Measurements from ENCODE around the gene MINDY1. TPM values are rescaled to one million over a fixed set of nuclear protein-coding genes. Genes with fewer than 3 reads are reported as not detected.

Gene MINDY1, protein sequence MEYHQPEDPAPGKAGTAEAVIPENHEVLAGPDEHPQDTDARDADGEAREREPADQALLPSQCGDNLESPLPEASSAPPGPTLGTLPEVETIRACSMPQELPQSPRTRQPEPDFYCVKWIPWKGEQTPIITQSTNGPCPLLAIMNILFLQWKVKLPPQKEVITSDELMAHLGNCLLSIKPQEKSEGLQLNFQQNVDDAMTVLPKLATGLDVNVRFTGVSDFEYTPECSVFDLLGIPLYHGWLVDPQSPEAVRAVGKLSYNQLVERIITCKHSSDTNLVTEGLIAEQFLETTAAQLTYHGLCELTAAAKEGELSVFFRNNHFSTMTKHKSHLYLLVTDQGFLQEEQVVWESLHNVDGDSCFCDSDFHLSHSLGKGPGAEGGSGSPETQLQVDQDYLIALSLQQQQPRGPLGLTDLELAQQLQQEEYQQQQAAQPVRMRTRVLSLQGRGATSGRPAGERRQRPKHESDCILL
- polyA plus RNA-seq, result 10 to 100 TPM; 17.2 to 21.3 TPM

- peaks cover 0 to 8% of the 10 kb centered on the region in 2 donors for H3K36me3 ChIP-seq (ENCODE audit: control insufficient read depth in 2 of 2, insufficient read depth in 2 of 2, low read length in 1 of 2)
- H3K27me3 ChIP-seq (ENCODE audit: control insufficient read depth in 1 of 2, insufficient read depth in 2 of 2, low read length in 2 of 2), result no peaks in the 10 kb centered on the region
- peak within 1 kb of the TSS; percentile 48 to 79 for H3K4me3 ChIP-seq (ENCODE audit: low read depth in 1 of 2, low read length in 2 of 2)
- 1 to 3% methylated on average over 18 of the region's 18 CpGs for WGBS, 2 donors
- H3K9me3 ChIP-seq (ENCODE audit: control insufficient read depth in 2 of 2, insufficient read depth in 1 of 2, low read depth in 1 of 2, low read length in 1 of 2), result no peaks in the 10 kb centered on the region
- H3K4me1 ChIP-seq (ENCODE audit: control insufficient read depth in 2 of 2, insufficient read depth in 2 of 2, low read length in 1 of 2), result peaks cover 2 to 8% of the 10 kb centered on the region in 2 donors
- H3K27ac ChIP-seq (ENCODE audit: low read depth in 2 of 2, low read length in 1 of 2), result peak within 1 kb of the TSS; percentile 95
These were observed at the start of gene MINDY1 for GRCh38 chr1:151006327-151007052. Gene MINDY1 (minus strand): TSS chr1:151006902. CDS start chr1:151002617, 4,285 bp downstream.

DNA sequence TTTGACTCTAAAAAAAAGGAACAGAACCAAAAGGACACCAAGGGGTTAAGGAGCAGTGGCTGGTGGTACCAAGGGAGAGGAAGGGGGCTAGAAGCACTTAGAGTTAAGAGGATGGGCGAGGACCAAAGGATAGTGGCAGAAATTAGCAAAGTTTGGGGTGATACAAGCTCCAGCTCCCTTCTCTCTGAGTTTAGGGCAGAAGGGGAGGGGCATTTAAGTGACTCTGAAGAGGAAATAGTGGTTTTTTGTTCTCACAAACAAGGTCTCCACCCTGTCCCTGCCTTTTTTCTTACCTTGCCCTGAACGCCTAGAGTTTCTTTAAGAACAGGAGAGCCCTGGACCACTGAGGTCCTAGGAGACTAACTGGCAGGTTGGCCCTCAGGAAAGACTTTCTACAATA is 49.4 kb upstream of the MINDY1 start:
- H3K9me3 ChIP-seq (ENCODE audit: control insufficient read depth in 2 of 2, insufficient read depth in 1 of 2, low read depth in 1 of 2, low read length in 1 of 2), result no peaks in the 10 kb centered on the region
- peaks cover 0 to 15% of the 10 kb centered on the region in 2 donors for H3K4me1 ChIP-seq (ENCODE audit: control insufficient read depth in 2 of 2, insufficient read depth in 2 of 2, low read length in 1 of 2)
- WGBS, 2 donors, result 40 to 45% methylated on average over 2 of the region's 2 CpGs
- H3K36me3 ChIP-seq (ENCODE audit: control insufficient read depth in 2 of 2, insufficient read depth in 2 of 2, low read length in 1 of 2), result peaks cover 7 to 32% of the 10 kb centered on the region in 2 donors
- H3K27ac ChIP-seq (ENCODE audit: low read depth in 2 of 2, low read length in 1 of 2), result peak overlapping the region; percentile 88 to 90
- H3K4me3 ChIP-seq (ENCODE audit: low read depth in 1 of 2, low read length in 2 of 2), result peak overlapping the region in 1 of 2 donors; percentile 63
- H3K27me3 ChIP-seq (ENCODE audit: control insufficient read depth in 1 of 2, insufficient read depth in 2 of 2, low read length in 2 of 2), result no peaks in the 10 kb centered on the region

- H3K4me1 ChIP-seq (ENCODE audit: control insufficient read depth in 2 of 2, insufficient read depth in 2 of 2, low read length in 1 of 2), result peaks cover 0 to 15% of the 10 kb centered on the region in 2 donors
- H3K9me3 ChIP-seq (ENCODE audit: control insufficient read depth in 2 of 2, insufficient read depth in 1 of 2, low read depth in 1 of 2, low read length in 1 of 2), result no peaks in the 10 kb centered on the region
- peaks cover 7 to 32% of the 10 kb centered on the region in 2 donors for H3K36me3 ChIP-seq (ENCODE audit: control insufficient read depth in 2 of 2, insufficient read depth in 2 of 2, low read length in 1 of 2)
- no peaks in the 10 kb centered on the region for H3K27me3 ChIP-seq (ENCODE audit: control insufficient read depth in 1 of 2, insufficient read depth in 2 of 2, low read length in 2 of 2)
- H3K4me3 ChIP-seq (ENCODE audit: low read depth in 1 of 2, low read length in 2 of 2), result peak overlapping the region in 1 of 2 donors; percentile 63
- 36 to 48% methylated on average over 2 of the region's 2 CpGs for WGBS, 2 donors
- H3K27ac ChIP-seq (ENCODE audit: low read depth in 2 of 2, low read length in 1 of 2), result peak overlapping the region; percentile 88 to 90
These were observed 48.9 kb upstream of the MINDY1 start for GRCh38 chr1:151055581-151055980.

DNA sequence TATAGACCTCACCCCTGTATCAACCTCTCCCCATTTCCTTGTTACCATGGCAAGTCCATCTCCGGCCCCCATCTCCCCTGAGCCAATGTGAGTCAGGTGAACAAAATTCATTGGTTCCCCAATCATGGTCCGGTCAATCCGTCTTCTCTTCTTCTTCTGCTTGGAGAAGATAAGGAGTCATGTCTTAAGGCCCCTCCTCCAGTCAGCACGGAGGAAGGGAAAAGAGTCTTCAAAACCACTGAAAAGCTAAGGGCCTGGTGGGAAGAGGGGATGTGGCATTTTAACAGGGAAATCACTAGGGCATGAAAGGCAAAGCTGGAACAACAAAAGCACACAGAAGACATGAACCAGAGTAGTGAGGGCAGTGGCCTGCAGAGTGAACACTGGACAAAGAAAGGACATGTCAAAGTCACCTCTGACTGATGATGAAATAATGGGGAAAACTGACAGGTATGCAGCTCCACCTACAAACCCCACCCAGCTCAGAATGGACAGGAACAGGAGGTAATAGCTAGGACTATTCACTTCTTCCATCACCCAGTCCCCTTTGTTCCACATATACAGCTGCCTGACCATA is 48.4 kb upstream of the MINDY1 start:
- Histone ChIP-seq H3K36me3 (ENCODE audit: control insufficient read depth in 2 of 2, insufficient read depth in 2 of 2, low read length in 1 of 2) (peaks cover 7 to 32% of the 10 kb centered on the region in 2 donors), H3K9me3 (ENCODE audit: control insufficient read depth in 2 of 2, insufficient read depth in 1 of 2, low read depth in 1 of 2, low read length in 1 of 2) (no peaks in the 10 kb centered on the region), H3K4me1 (ENCODE audit: control insufficient read depth in 2 of 2, insufficient read depth in 2 of 2, low read length in 1 of 2) (peaks cover 0 to 15% of the 10 kb centered on the region in 2 donors), H3K4me3 (ENCODE audit: low read depth in 1 of 2, low read length in 2 of 2) (peak overlapping the region in 1 of 2 donors; percentile 63), H3K27me3 (ENCODE audit: control insufficient read depth in 1 of 2, insufficient read depth in 2 of 2, low read length in 2 of 2) (no peaks in the 10 kb centered on the region), H3K27ac (ENCODE audit: low read depth in 2 of 2, low read length in 1 of 2) (peak overlapping the region; percentile 88 to 90)
- 88 to 89% methylated on average over 4 of the region's 4 CpGs for WGBS, 2 donors

DNA sequence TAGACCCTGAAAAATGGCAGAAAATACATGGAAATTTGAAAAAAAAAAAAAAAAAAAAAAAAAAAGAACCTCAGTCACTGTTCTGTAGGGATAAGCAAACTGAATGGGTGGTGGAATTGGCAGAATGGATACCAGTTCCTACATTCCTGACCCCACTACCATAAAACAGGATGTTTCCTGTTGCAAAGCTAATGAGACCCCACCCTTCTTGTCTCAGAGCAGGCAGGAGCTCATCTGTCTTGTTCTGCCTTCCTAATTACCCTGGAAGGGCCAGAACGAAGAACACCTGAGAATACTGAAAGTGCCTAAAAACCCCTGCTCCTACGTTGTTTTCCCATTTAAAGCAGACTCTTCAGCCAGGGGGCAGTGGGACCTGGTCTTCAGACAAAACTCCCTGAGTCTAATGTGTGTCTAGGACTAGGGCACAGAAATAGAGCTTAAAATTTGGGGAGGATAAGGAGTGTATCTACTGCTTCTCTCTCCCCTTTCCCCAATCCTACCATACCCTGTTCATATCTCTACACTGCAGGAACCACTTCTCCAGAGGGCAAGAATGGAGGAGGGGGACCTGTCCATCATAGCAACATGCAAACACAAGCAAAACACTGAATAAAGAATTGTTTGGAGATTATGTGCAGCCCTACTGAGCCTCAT is 44.8 kb upstream of the MINDY1 start:
- H3K4me1 ChIP-seq (ENCODE audit: control insufficient read depth in 2 of 2, insufficient read depth in 2 of 2, low read length in 1 of 2), result peaks cover 2 to 10% of the 10 kb centered on the region in 2 donors
- no peak overlapping the region for H3K27ac ChIP-seq (ENCODE audit: low read depth in 2 of 2, low read length in 1 of 2)
- 73 to 80% methylated on average over 2 of the region's 2 CpGs for WGBS, 2 donors
- H3K36me3 ChIP-seq (ENCODE audit: control insufficient read depth in 2 of 2, insufficient read depth in 2 of 2, low read length in 1 of 2), result peaks cover 7 to 29% of the 10 kb centered on the region in 2 donors
- H3K4me3 ChIP-seq (ENCODE audit: low read depth in 1 of 2, low read length in 2 of 2), result no peak overlapping the region
- no peaks in the 10 kb centered on the region for H3K27me3 ChIP-seq (ENCODE audit: control insufficient read depth in 1 of 2, insufficient read depth in 2 of 2, low read length in 2 of 2)
- H3K9me3 ChIP-seq (ENCODE audit: control insufficient read depth in 2 of 2, insufficient read depth in 1 of 2, low read depth in 1 of 2, low read length in 1 of 2), result no peaks in the 10 kb centered on the region

- 82 to 89% methylated on average over 2 of the region's 2 CpGs for WGBS, 2 donors
- Histone ChIP-seq H3K4me3 (ENCODE audit: low read depth in 1 of 2, low read length in 2 of 2) (no peak overlapping the region), H3K9me3 (ENCODE audit: control insufficient read depth in 2 of 2, insufficient read depth in 1 of 2, low read depth in 1 of 2, low read length in 1 of 2) (no peaks in the 10 kb centered on the region), H3K27me3 (ENCODE audit: control insufficient read depth in 1 of 2, insufficient read depth in 2 of 2, low read length in 2 of 2) (no peaks in the 10 kb centered on the region), H3K4me1 (ENCODE audit: control insufficient read depth in 2 of 2, insufficient read depth in 2 of 2, low read length in 1 of 2) (peaks cover 2 to 5% of the 10 kb centered on the region in 2 donors), H3K36me3 (ENCODE audit: control insufficient read depth in 2 of 2, insufficient read depth in 2 of 2, low read length in 1 of 2) (peaks cover 3 to 22% of the 10 kb centered on the region in 2 donors), H3K27ac (ENCODE audit: low read depth in 2 of 2, low read length in 1 of 2) (no peak overlapping the region)
These were observed 43.5 kb upstream of the MINDY1 start for GRCh38 chr1:151050051-151050688.

GRCh38 chr1:151049458-151049857 is 42.8 kb upstream of the MINDY1 start:
- H3K36me3 ChIP-seq (ENCODE audit: control insufficient read depth in 2 of 2, insufficient read depth in 2 of 2, low read length in 1 of 2), result peaks cover 3 to 20% of the 10 kb centered on the region in 2 donors
- peaks cover 2 to 3% of the 10 kb centered on the region in 2 donors for H3K4me1 ChIP-seq (ENCODE audit: control insufficient read depth in 2 of 2, insufficient read depth in 2 of 2, low read length in 1 of 2)
- H3K4me3 ChIP-seq (ENCODE audit: low read depth in 1 of 2, low read length in 2 of 2), result no peak overlapping the region
- no peaks in the 10 kb centered on the region for H3K27me3 ChIP-seq (ENCODE audit: control insufficient read depth in 1 of 2, insufficient read depth in 2 of 2, low read length in 2 of 2)
- H3K9me3 ChIP-seq (ENCODE audit: control insufficient read depth in 2 of 2, insufficient read depth in 1 of 2, low read depth in 1 of 2, low read length in 1 of 2), result no peaks in the 10 kb centered on the region
- 78 to 86% methylated on average over 5 of the region's 5 CpGs for WGBS, 2 donors
- peak overlapping the region in 1 of 2 donors; percentile 53 for H3K27ac ChIP-seq (ENCODE audit: low read depth in 2 of 2, low read length in 1 of 2)

- no peaks in the 10 kb centered on the region for H3K27me3 ChIP-seq (ENCODE audit: control insufficient read depth in 1 of 2, insufficient read depth in 2 of 2, low read length in 2 of 2)
- peak overlapping the region; percentile 44 to 85 for H3K27ac ChIP-seq (ENCODE audit: low read depth in 2 of 2, low read length in 1 of 2)
- peaks cover 2 to 3% of the 10 kb centered on the region in 2 donors for H3K4me1 ChIP-seq (ENCODE audit: control insufficient read depth in 2 of 2, insufficient read depth in 2 of 2, low read length in 1 of 2)
- H3K9me3 ChIP-seq (ENCODE audit: control insufficient read depth in 2 of 2, insufficient read depth in 1 of 2, low read depth in 1 of 2, low read length in 1 of 2), result no peaks in the 10 kb centered on the region
- 11 to 17% methylated on average over 3 of the region's 3 CpGs for WGBS, 2 donors
- peak overlapping the region in 1 of 2 donors; percentile 61 for H3K4me3 ChIP-seq (ENCODE audit: low read depth in 1 of 2, low read length in 2 of 2)
- peaks cover 3 to 15% of the 10 kb centered on the region in 2 donors for H3K36me3 ChIP-seq (ENCODE audit: control insufficient read depth in 2 of 2, insufficient read depth in 2 of 2, low read length in 1 of 2)
These were observed 41.9 kb upstream of the MINDY1 start for GRCh38 chr1:151048645-151049032.
